ENCODE data around the gene STX8.

GRCh38 chr17:9432934-9433421 is 142.6 kb downstream of the STX8 start:
- TF ChIP-seq CTCF (IDR thresholded peaks at IDR 0.05), result no peak
- no peak for TF ChIP-seq POLR2A (IDR thresholded peaks at IDR 0.05)
